ENCODE data around the gene ATP11A.

ATP11A gene

DNA sequence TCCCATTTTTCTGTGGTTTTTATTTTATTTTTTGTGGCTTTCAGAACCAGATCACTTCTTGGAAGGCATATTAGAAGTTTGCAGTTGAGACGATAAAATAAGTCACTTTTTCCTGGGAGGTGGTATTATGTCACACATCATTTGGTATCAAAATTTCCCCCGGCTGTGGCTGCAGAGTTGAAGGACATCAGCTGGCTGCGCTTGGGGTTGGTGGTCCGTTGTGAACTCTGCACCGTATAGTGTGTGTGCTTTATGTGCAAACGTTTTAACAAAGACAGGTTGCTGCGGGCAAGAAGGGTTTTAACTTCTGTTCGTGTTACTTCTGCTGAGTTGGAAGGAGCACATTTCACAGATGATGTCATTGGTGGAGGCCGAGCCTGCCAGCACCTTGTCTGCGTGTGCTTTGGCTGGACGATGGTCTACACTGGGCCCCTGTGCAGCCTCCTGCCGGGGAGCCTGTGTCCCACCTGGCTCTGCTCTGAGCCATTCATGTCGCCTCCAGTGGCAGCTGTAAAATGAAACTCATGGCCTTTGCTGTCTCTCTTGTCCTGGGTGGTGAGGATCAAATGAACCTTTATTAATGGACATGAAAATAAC, 9.6 kb downstream of the ATP11A start:
- no peak overlapping the region for H3K4me3 ChIP-seq (ENCODE audit: low read depth, low read length)
- no peak for DNase-seq (ENCODE audit: low read depth)
- TF ChIP-seq, protein P1, sequence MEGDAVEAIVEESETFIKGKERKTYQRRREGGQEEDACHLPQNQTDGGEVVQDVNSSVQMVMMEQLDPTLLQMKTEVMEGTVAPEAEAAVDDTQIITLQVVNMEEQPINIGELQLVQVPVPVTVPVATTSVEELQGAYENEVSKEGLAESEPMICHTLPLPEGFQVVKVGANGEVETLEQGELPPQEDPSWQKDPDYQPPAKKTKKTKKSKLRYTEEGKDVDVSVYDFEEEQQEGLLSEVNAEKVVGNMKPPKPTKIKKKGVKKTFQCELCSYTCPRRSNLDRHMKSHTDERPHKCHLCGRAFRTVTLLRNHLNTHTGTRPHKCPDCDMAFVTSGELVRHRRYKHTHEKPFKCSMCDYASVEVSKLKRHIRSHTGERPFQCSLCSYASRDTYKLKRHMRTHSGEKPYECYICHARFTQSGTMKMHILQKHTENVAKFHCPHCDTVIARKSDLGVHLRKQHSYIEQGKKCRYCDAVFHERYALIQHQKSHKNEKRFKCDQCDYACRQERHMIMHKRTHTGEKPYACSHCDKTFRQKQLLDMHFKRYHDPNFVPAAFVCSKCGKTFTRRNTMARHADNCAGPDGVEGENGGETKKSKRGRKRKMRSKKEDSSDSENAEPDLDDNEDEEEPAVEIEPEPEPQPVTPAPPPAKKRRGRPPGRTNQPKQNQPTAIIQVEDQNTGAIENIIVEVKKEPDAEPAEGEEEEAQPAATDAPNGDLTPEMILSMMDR (conservative IDR thresholded peaks at IDR 0.05; ENCODE audit: low read depth, low read length) = no peak

DNA sequence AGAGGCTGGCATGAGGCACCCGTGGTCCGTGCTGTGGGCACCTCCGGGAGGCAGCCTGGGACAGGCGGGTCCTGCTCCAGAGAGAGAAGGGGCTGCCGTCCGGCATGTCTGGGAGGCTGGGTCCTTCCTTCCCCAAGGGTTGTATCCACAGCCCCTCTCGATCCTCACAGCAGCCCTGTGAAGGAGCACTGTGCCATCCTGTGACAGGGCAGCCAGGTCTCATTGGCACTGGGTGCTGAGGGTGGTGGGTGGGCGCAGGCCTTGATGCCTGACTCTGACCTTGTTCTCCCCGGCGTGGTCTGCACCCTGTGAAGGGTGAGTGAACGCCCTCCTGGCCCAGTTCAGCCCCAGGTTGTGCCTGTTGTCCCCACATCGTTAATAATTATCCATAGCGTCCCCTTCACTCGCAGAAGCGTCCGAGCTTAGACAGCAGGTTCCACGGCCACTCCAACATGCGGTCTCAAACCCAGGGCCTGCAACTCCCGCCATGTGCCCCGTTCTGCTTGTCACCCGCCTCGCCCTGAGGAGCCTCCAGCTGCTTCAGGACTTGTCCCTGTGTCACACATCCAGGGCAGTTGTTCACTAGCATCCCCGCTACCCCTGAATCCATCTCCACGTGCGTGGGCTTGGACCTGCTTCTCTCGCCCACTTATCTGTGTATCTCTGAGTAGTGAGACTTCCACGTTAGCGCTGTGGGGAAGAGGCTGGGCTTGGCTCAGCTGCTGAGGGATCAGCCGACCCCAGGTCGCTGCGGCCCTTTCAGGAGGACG, 10.6 kb downstream of the ATP11A start:
- no peak overlapping the region for H3K4me3 ChIP-seq (ENCODE audit: low read depth, low read length)
- no peak for DNase-seq (ENCODE audit: low read depth)
- TF ChIP-seq, protein P1 (conservative IDR thresholded peaks at IDR 0.05; ENCODE audit: low read depth, low read length) = no peak

DNA sequence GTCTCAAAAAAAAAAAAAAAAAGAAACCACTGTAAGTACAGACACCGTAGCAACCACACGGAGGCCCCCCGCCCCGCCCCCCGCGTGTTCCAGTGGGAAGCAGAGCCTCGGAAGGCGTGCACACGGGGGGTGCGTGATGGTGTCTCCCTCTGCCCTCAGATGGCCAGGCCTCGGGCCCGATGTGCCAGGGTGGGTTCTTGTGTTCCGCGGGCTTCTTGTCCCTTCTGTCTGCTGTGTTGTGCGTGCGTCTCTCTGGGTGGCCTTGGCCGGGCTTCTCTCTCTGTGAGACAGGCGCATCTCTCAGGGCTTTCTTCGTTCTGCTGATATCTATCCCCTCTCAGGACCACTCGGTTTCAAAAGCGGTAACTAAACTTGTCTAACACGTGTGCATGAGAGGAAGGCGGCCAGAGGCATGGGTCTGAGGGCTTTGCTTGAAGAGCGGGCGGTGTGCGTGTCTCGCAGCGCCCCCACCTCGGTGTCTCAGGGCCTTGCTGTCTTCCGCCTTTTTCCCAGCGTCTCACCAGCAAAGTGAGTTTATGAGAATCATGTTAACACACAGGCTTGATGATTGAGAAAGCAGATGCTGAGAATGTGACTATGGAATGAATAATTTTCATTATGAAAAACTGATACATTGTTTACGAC, 12.6 kb downstream of the ATP11A start:
- DNase-seq (ENCODE audit: low read depth) = no peak
- no peak overlapping the region for H3K4me3 ChIP-seq (ENCODE audit: low read depth, low read length)

DNA sequence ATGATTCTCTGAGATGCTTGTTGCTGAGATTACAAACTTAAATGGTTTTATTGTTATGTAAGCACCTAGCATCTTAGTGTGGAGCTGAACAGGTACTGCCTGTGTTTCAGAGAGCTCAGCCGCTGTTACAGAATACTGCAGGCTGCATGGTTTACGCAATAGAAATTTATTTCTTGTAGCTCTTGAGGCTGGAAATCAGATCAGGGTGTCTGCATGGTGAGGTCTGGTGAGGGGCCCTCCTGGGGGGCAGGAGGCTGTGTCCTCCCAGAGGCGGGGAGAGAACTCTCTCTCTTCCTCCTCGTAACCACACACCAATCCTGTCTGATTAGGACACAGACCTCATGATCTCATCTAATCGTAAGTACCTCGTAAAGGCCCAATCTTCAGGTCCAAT, 13.1 kb downstream of the ATP11A start:
- DNase-seq (ENCODE audit: low read depth) = no peak
- TF ChIP-seq, protein P1 (conservative IDR thresholded peaks at IDR 0.05; ENCODE audit: low read depth, low read length) = no peak
- no peak overlapping the region for H3K4me3 ChIP-seq (ENCODE audit: low read depth, low read length)

More for the DNA sequence above, 12.6 kb downstream of the ATP11A start:
- TF ChIP-seq, protein P1 (conservative IDR thresholded peaks at IDR 0.05; ENCODE audit: low read depth, low read length) = no peak

DNA sequence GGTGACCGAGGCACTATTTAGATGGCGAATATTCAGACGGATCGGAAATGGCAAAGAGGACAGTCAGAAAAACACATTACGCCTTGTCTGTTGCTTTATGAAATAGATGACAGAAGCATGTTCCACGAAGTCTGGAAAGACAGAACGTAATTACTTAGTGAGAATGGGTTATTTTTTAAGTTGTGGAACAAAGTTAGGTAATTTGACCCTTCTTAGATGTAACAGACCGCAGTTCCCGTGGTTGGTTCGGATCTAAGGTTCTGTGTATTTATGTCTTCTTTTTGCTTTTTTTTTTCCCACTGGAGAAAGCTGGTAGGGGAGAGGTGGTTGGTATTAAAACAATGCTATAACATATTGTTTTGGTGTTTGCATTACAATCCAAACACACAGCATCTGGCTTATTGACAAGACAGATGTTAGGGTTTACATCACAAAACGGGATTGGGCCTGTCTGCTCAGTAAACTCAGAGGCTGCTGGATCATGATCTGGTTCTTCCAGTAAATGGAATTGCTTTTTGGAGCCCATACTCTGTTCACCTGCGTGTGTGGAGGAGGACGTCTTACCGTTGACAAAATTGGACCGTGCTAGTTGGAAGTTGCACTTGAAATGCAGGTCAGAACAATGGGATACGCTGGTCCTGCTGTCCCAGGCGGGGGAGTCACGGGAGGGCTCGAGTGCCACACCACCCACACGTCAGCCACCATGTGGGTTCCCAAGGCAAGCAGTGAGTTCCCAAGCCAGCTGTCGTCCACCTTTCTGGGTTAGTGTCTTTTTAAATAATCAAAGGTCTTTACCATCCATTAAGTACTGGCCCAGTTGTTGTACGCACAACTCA, 13.8 kb downstream of the ATP11A start:
- no peak for DNase-seq (ENCODE audit: low read depth)
- TF ChIP-seq, protein P1 (conservative IDR thresholded peaks at IDR 0.05; ENCODE audit: low read depth, low read length) = no peak
- no peak overlapping the region for H3K4me3 ChIP-seq (ENCODE audit: low read depth, low read length)

DNA sequence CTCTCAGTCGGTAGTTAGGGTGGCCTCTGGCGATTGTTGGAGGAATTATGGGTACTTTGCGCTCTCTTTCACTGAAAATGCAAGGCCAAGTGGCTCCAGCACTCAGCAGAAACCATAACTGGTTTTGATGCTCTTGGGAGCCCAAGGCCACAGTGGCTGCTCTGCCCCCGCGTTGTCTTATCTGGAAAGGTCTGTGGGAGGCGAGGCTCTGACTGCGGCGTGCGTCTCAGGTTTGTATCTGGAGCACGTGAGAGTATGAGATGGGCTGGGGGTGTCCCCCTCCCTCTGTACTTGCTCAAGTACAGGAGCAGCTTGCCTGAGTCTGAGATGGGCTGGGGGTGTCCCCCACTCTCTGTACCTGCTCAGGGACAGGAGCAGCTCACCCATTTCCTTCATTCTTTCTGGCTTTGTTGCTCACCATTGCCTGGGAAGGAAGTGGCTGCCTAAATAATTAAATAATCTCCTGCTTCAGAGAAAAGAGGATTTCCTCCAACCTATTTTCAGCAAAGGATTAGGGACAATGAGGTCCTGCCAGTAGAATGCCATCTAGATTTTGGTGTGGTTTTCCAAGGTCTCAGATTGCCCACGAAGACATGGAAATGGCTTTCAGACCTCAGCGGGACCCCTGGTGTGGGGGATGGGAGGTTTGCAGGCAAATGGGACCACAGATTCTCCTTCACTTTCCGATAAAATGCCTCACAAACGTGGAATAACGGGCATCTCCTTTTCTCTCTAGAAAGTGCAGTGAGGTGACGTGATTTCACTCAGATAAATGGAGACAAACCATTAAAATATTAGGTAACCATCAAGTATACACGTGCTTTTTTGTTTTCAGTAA, 14.7 kb downstream of the ATP11A start:
- TF ChIP-seq, protein P1 (conservative IDR thresholded peaks at IDR 0.05; ENCODE audit: low read depth, low read length) = no peak
- DNase-seq (ENCODE audit: low read depth) = no peak
- H3K4me3 ChIP-seq (ENCODE audit: low read depth, low read length) = no peak overlapping the region
